ENCODE data around the gene UNC5C. TPM values are rescaled to one million over a fixed set of nuclear protein-coding genes. Genes with fewer than 3 reads are reported as not detected.

UNC5C gene
- total RNA-seq, 1 donor from 2014 or later, result 15.5 TPM

GRCh38 chr4:95213366-95213765, 335.4 kb downstream of the UNC5C start:
- Mint-ChIP-seq H3K27me3 (ENCODE audit: low read depth) (no peaks in the 10 kb centered on the region), H3K4me3 (ENCODE audit: unreplicated experiment) (no peak overlapping the region), H3K9me3 (ENCODE audit: low read depth) (peaks cover 2% of the 10 kb centered on the region), H3K36me3 (ENCODE audit: low read depth) (peaks cover 3% of the 10 kb centered on the region), H3K4me1 (ENCODE audit: low read depth) (peaks cover 25% of the 10 kb centered on the region), H3K27ac (ENCODE audit: unreplicated experiment) (no peak overlapping the region)
- TF ChIP-seq CTCF (IDR thresholded peaks at IDR 0.05), result no peak
- no peak for DNase-seq (ENCODE audit: low spot score)

- no peak for TF ChIP-seq CTCF (IDR thresholded peaks at IDR 0.05)
- Mint-ChIP-seq H3K27ac (ENCODE audit: unreplicated experiment) (no peak overlapping the region), H3K4me3 (ENCODE audit: unreplicated experiment) (no peak overlapping the region), H3K9me3 (ENCODE audit: low read depth) (peaks cover 2% of the 10 kb centered on the region), H3K4me1 (ENCODE audit: low read depth) (peaks cover 25% of the 10 kb centered on the region), H3K27me3 (ENCODE audit: low read depth) (no peaks in the 10 kb centered on the region), H3K36me3 (ENCODE audit: low read depth) (peaks cover 4% of the 10 kb centered on the region)
- DNase-seq (ENCODE audit: low spot score), result no peak
Measured at GRCh38 chr4:95212692-95213091, 336.1 kb downstream of the UNC5C start.

- Mint-ChIP-seq H3K27ac (ENCODE audit: unreplicated experiment) (no peak overlapping the region), H3K9me3 (ENCODE audit: low read depth) (peaks cover 2% of the 10 kb centered on the region), H3K36me3 (ENCODE audit: low read depth) (peaks cover 4% of the 10 kb centered on the region), H3K4me1 (ENCODE audit: low read depth) (peaks cover 13% of the 10 kb centered on the region), H3K27me3 (ENCODE audit: low read depth) (no peaks in the 10 kb centered on the region), H3K4me3 (ENCODE audit: unreplicated experiment) (no peak overlapping the region)
- TF ChIP-seq CTCF (IDR thresholded peaks at IDR 0.05), result no peak
- no peak for DNase-seq (ENCODE audit: low spot score)
Measured at GRCh38 chr4:95209927-95210326, 338.8 kb downstream of the UNC5C start.

- Mint-ChIP-seq H3K36me3 (ENCODE audit: low read depth) (peaks cover 9% of the 10 kb centered on the region), H3K9me3 (ENCODE audit: low read depth) (peaks cover 2% of the 10 kb centered on the region), H3K27me3 (ENCODE audit: low read depth) (no peaks in the 10 kb centered on the region), H3K4me3 (ENCODE audit: unreplicated experiment) (no peak overlapping the region), H3K27ac (ENCODE audit: unreplicated experiment) (no peak overlapping the region), H3K4me1 (ENCODE audit: low read depth) (peaks cover 4% of the 10 kb centered on the region)
- DNase-seq (ENCODE audit: low spot score), result no peak
- TF ChIP-seq CTCF (IDR thresholded peaks at IDR 0.05), result peak; percentile 42
Measured at GRCh38 chr4:95204873-95205272, 343.9 kb downstream of the UNC5C start.

GRCh38 chr4:95204267-95204844, 344.4 kb downstream of the UNC5C start:
- H3K27me3 Mint-ChIP-seq (ENCODE audit: low read depth), result no peaks in the 10 kb centered on the region
- peaks cover 2% of the 10 kb centered on the region for H3K9me3 Mint-ChIP-seq (ENCODE audit: low read depth)
- H3K4me1 Mint-ChIP-seq (ENCODE audit: low read depth), result peaks cover 4% of the 10 kb centered on the region
- no peak for TF ChIP-seq CTCF (IDR thresholded peaks at IDR 0.05)
- no peak overlapping the region for H3K4me3 Mint-ChIP-seq (ENCODE audit: unreplicated experiment)
- peaks cover 8% of the 10 kb centered on the region for H3K36me3 Mint-ChIP-seq (ENCODE audit: low read depth)
- DNase-seq (ENCODE audit: low spot score), result no peak
- H3K27ac Mint-ChIP-seq (ENCODE audit: unreplicated experiment), result no peak overlapping the region
